Heart left ventricle (tissue), 16 donors: ENCODE measurements around the gene BEND7. TPM values are rescaled to one million over a fixed set of nuclear protein-coding genes. Genes with fewer than 3 reads are reported as not detected.

Source experiments
- ATAC-seq, 4 donors: fragments of 200-7000 bp; cut with Tn5 transposase; one replicate each; pipeline ENCODE4 v1.9.1; 2020 to 2022; ENCODE audit warnings: moderate library complexity in 4 of 4, mild to moderate bottlenecking in 3 of 4, moderate number of reproducible peaks in 1 of 4
- DNase-seq, 5 donors: peaks; one replicate each; pipeline ENCODE4 v3.0.0-alpha.2; 2020
- H3K27ac ChIP-seq, 12 donors: fragments of 200-600 bp; sonication (generic) in 4 of 12; one replicate each; pipeline versions ENCODE4 v1.5.0 to v1.8.0; 2016 to 2022; ENCODE audit warnings: mild to moderate bottlenecking in 2 of 12
- H3K27me3 ChIP-seq, 9 donors: fragments of 200-600 bp; sonication (generic) in 2 of 9; one replicate each; pipeline versions ENCODE4 v1.5.1 to v1.8.0; 2016 to 2022; ENCODE audit warnings: mild to moderate bottlenecking in 3 of 9
- H3K36me3 ChIP-seq, 9 donors: fragments of 200-600 bp; sonication (generic) in 2 of 9; one replicate each; pipeline versions ENCODE4 v1.5.0 to v1.8.0; 2018 to 2022; ENCODE audit warnings: mild to moderate bottlenecking in 2 of 9
- H3K4me1 ChIP-seq, 12 donors: fragments of 200-600 bp; sonication (generic) in 4 of 12; one replicate each; pipeline versions ENCODE4 v1.5.0 to v1.8.0; 2016 to 2022; ENCODE audit warnings: mild to moderate bottlenecking in 3 of 12
- H3K4me3 ChIP-seq, 12 donors: fragments of 200-600 bp; sonication (generic) in 4 of 12; one replicate each; pipeline versions ENCODE4 v1.5.0 to v1.8.0; 2017 to 2022; ENCODE audit warnings: mild to moderate bottlenecking in 9 of 12, moderate library complexity in 4 of 12
- H3K9me3 ChIP-seq, 12 donors: fragments of 200-600 bp; sonication (generic) in 4 of 12; one replicate each; pipeline versions ENCODE4 v1.5.0 to v1.8.0; 2016 to 2022; ENCODE audit warnings: mild to moderate bottlenecking in 1 of 12
- POLR2A ChIP-seq, 2 donors: fragments of 450-650 bp; IDR thresholded peaks; one replicate each; pipeline ENCODE4 v1.6.1; 2017; ENCODE audit warnings: antibody characterized with exemption in 2 of 2, mild to moderate bottlenecking in 2 of 2, moderate library complexity in 2 of 2
- WGBS, 4 donors: extraction: QIAGEN DNeasy Blood & Tissue Kit in 2 of 4; methylation state at CpG; one replicate each; pipeline versions ENCODE4 v1.1.5 to v1.1.7; 2013 to 2018; 5-methylcytosine and 5-hydroxymethylcytosine counted together
- intact Hi-C, 10 donors: fragments of 100-400 bp; cut with DNase I; formaldehyde crosslinking; loops; one replicate each; pipeline versions ENCODE4 v1.11.1 to v1.14.2; 2022
- polyA plus RNA-seq, 2 donors: library from polyadenylated mRNA; stranded (reverse); fragments of 200-250 nt; gene quantifications; one replicate each; pipeline ENCODE4 v1.2.3, GENCODE V29; 2013
- total RNA-seq, 9 donors: library from RNA; depleted of rRNA in 2 of 9; stranded (reverse); fragments of >200 nt in 2 of 9; fragmentation: NEBNext Ultra II Directional in 3 of 9; extraction: Animal tissue kit (Norgen Biotek cat#: 25700) in 3 of 9; gene quantifications; one replicate each; pipeline versions ENCODE4 v1.1.0 to v1.2.4, GENCODE V29; 2016 to 2023
- TF ChIP-seq, protein P1 (sequence below), 12 donors: fragments of 200-600 bp; sonication (generic) in 4 of 12; IDR thresholded peaks; one replicate each; pipeline versions ENCODE4 v1.5.0 to v1.8.0; 2018 to 2022; ENCODE audit warnings: antibody characterized with exemption in 12 of 12, mild to moderate bottlenecking in 5 of 12
- donor health status: ischemic (EF 13 %, LVEDD 7.1; RV severe dilation, severe dysfunction).
- donor health status: healthy with polysubstance abuse.
- donor health status: DM: no; HTN: yes; CAD: no.
- donor health status: DM: no; HTN: no; CAD: no.
- donor health status: ischemic (EF 25% LVEDD 6.9; RV normal size, moderate dysfunction).
- donor health status: ischemic (EF 25% LVEDD 5.7; RV mildly dilated, moderate dysfunction).
- donor health status: healthy.
- donor health status: DM: yes; HTN: yes; CAD: no.
- donor health status: ischemic (EF 35%, LVEDD 5.7; RV mildly dilated, moderate dysfunction).
- donor health status: nonischemic (EF 11% LVEDD 7.7; RV severe dilation, severe dysfunction).
- donor health status: DM: yes; HTN: yes; CAD: no.
- donor health status: PGD.
- donor health status: ischemic (EF 29% LVEDD 5.4; RV normal size, mild dysfunction).
- donor health status: nonischemic (EF 23%, LVEDD 6.1; RV moderate dilation, normal function).

The BEND7 gene
- total and polyA plus RNA-seq, 11 donors = 5.5 to 30.5 (median 11.9) TPM

- ATAC-seq (no peak), DNase-seq (no peak)
- intact Hi-C loops = no loop called here
- Histone ChIP-seq H3K27me3 (peaks cover 0 to 4% (median 0%) of the 10 kb centered on the region in 9 donors), H3K9me3 (no peaks in the 10 kb centered on the region), H3K36me3 (no peaks in the 10 kb centered on the region), H3K4me3 (no peak overlapping the region), H3K4me1 (no peaks in the 10 kb centered on the region), H3K27ac (no peak overlapping the region)
- TF ChIP-seq, protein P1, sequence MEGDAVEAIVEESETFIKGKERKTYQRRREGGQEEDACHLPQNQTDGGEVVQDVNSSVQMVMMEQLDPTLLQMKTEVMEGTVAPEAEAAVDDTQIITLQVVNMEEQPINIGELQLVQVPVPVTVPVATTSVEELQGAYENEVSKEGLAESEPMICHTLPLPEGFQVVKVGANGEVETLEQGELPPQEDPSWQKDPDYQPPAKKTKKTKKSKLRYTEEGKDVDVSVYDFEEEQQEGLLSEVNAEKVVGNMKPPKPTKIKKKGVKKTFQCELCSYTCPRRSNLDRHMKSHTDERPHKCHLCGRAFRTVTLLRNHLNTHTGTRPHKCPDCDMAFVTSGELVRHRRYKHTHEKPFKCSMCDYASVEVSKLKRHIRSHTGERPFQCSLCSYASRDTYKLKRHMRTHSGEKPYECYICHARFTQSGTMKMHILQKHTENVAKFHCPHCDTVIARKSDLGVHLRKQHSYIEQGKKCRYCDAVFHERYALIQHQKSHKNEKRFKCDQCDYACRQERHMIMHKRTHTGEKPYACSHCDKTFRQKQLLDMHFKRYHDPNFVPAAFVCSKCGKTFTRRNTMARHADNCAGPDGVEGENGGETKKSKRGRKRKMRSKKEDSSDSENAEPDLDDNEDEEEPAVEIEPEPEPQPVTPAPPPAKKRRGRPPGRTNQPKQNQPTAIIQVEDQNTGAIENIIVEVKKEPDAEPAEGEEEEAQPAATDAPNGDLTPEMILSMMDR (IDR thresholded peaks at IDR 0.05) = no peak
- no peak for TF ChIP-seq POLR2A (IDR thresholded peaks at IDR 0.05)
- 83 to 87% (median 84%) methylated on average over 3 of the region's 3 CpGs for WGBS, 4 donors
Measured at GRCh38 chr10:13564576-13564975, 35.8 kb upstream of the BEND7 start.

DNA sequence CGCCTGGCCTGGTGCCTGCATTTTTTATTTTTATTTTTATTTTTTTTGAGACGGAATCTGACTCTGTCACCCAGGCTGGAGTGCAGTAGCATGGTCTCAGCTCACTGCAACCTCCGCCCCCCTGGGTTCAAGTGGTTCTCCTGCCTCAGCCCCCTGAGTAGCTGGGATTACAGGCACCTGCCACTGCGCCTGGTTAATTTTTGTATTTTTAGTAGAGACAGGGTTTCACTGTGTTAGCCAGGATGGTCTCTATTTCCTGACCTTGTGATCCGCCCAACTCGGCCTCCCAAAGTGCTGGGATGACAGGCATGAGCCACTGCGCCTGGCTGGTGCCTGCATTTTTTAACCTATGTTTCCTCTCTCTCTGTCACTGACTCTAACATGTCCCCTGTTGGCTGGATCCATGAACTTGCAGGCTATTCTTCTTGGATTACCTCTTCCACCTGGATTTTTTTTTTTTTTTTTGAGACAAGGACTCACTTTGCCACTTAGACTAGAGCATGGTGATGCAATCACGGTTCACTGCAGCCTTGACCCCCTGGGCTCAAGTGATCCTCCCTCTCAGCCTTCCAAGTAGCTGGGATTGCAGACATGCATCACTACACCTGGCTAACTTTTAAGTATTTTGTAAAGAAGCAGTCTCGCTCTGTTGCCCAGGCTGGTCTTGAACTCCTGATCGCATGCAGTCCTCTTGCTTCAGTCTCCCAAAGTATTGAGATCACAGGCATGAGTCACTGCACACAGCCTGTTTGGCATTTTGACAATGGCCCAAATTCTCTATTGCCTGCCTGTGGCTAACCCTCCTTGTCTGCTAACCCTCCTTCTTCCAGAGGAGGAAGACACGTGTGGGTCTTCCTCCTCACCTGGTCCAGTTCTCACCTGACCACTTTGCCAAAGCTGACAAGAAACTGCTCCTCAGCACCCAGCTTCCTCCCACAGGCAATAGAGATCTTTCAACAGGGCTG, 34.9 kb upstream of the BEND7 start:
- Histone ChIP-seq H3K4me1 (no peaks in the 10 kb centered on the region), H3K9me3 (no peaks in the 10 kb centered on the region), H3K36me3 (no peaks in the 10 kb centered on the region), H3K4me3 (no peak overlapping the region), H3K27me3 (peaks cover 0 to 4% (median 0%) of the 10 kb centered on the region in 9 donors), H3K27ac (no peak overlapping the region)
- ATAC-seq (no peak), DNase-seq (no peak)
- intact Hi-C loops = no loop called here
- TF ChIP-seq, protein P1 (IDR thresholded peaks at IDR 0.05) = no peak
- TF ChIP-seq POLR2A (IDR thresholded peaks at IDR 0.05) = no peak
- WGBS, 4 donors = 90 to 92% (median 92%) methylated on average over 11 of the region's 11 CpGs

GRCh38 chr10:13560597-13560996, 31.8 kb upstream of the BEND7 start:
- H3K4me1 ChIP-seq = peaks cover 0 to 5% (median 0%) of the 10 kb centered on the region in 12 donors
- H3K4me3 ChIP-seq = no peak overlapping the region
- H3K27ac ChIP-seq = no peak overlapping the region
- DNase-seq = no peak
- peaks cover 0 to 3% (median 0%) of the 10 kb centered on the region in 9 donors for H3K27me3 ChIP-seq
- no peaks in the 10 kb centered on the region for H3K9me3 ChIP-seq
- intact Hi-C loops = no loop called here
- ATAC-seq = no peak
- no peaks in the 10 kb centered on the region for H3K36me3 ChIP-seq
- TF ChIP-seq, protein P1 (IDR thresholded peaks at IDR 0.05) = no peak
- no peak for TF ChIP-seq POLR2A (IDR thresholded peaks at IDR 0.05)

DNA sequence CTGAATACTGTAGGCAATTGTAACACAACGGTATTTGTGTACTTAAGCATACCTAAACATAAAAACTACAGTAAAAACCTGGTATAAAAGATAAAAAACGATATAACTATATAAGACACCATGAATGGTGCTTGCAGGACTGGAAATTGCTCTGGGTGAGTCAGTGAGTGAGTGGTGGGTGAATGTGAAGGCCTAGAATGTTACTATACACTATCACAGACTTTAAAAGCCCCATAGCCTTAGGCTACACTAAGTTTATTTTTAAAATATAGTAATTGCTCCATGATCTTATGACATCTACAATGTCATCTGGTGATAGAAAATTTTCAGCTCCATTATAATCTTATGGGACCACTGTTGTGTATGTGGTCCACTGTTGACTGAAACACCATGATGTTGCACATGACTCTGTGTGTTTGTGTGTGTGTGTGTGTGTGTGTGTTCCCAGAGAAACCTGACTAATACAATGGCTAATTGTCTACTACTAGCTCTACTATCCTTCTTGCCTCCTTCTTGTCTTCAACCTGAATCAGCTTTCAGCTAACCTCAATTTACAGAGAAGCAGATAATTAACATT, 30.4 kb upstream of the BEND7 start:
- Histone ChIP-seq H3K36me3 (no peaks in the 10 kb centered on the region), H3K4me3 (no peak overlapping the region), H3K9me3 (no peaks in the 10 kb centered on the region), H3K27ac (no peak overlapping the region), H3K4me1 (peaks cover 0 to 5% (median 0%) of the 10 kb centered on the region in 12 donors), H3K27me3 (no peaks in the 10 kb centered on the region)
- WGBS, 4 donors = 61 to 62% (median 62%) methylated on average over 2 of the region's 2 CpGs
- ATAC-seq (no peak), DNase-seq (no peak)
- TF ChIP-seq, protein P1 (IDR thresholded peaks at IDR 0.05) = no peak
- TF ChIP-seq POLR2A (IDR thresholded peaks at IDR 0.05) = no peak
- intact Hi-C loops = no loop called here
